ENCODE measurements around the gene TMEM178B. TPM values are rescaled to one million over a fixed set of nuclear protein-coding genes. Genes with fewer than 3 reads are reported as not detected.

TMEM178B gene
- total RNA-seq, 1 donor from 2014 or later: 49.8 TPM

DNA sequence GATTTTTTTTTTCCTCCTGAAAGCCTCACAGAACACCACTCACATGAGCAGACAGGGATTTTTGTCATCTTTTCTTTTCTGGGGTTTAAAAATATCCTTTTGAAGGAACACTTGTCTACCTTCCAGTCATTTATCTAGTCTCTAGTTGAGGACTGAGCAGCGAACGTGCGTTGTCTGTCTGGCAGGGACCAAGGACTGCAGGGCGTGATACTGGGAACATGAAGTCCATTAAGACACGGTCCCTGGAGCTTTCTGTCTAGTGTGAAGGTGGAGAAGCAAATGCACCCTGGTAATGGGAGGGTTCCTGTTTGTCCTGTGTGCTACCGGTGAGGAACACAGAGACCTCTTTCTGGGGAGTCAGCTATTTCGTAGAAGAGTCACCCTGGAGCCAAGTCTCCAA is 207.4 kb downstream of the TMEM178B start:
- Mint-ChIP-seq H3K9me3 (ENCODE audit: unreplicated experiment) (peaks cover 3% of the 10 kb centered on the region), H3K4me3 (ENCODE audit: unreplicated experiment) (peak overlapping the region; percentile 39), H3K36me3 (ENCODE audit: unreplicated experiment) (no peaks in the 10 kb centered on the region), H3K4me1 (ENCODE audit: low read depth, unreplicated experiment) (peaks cover 19% of the 10 kb centered on the region), H3K27me3 (ENCODE audit: unreplicated experiment) (peaks cover 3% of the 10 kb centered on the region), H3K27ac (ENCODE audit: unreplicated experiment) (no peak overlapping the region)
- TF ChIP-seq CTCF (IDR thresholded peaks at IDR 0.05; ENCODE audit: partially characterized antibody, unreplicated experiment): no peak
- DNase-seq: no peak

DNA sequence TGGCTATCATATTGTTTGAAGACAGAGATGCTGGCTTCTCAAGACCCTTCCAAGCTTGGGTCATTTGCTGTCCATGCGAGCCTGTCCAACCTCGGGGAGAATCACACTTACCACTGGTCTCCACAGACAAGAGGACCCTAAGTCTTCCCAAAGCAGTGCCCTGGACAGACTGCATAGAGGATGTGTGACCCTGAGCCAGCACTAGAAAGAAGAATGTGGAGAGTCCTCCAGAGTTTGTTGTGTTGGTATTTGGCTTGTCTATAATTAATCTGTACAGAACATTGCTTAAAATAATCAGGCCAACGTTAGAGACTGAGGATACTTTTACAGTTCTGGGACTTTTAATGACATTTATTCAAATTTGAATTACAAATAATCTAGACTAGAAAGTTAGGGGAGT is 212.7 kb downstream of the TMEM178B start:
- DNase-seq: no peak
- peaks cover 10% of the 10 kb centered on the region for H3K27me3 Mint-ChIP-seq (ENCODE audit: unreplicated experiment)
- H3K9me3 Mint-ChIP-seq (ENCODE audit: unreplicated experiment): peaks cover 5% of the 10 kb centered on the region
- no peaks in the 10 kb centered on the region for H3K36me3 Mint-ChIP-seq (ENCODE audit: unreplicated experiment)
- H3K4me1 Mint-ChIP-seq (ENCODE audit: low read depth, unreplicated experiment): peaks cover 17% of the 10 kb centered on the region
- H3K4me3 Mint-ChIP-seq (ENCODE audit: unreplicated experiment): no peak overlapping the region
- no peak for TF ChIP-seq CTCF (IDR thresholded peaks at IDR 0.05; ENCODE audit: partially characterized antibody, unreplicated experiment)
- H3K27ac Mint-ChIP-seq (ENCODE audit: unreplicated experiment): no peak overlapping the region

DNA sequence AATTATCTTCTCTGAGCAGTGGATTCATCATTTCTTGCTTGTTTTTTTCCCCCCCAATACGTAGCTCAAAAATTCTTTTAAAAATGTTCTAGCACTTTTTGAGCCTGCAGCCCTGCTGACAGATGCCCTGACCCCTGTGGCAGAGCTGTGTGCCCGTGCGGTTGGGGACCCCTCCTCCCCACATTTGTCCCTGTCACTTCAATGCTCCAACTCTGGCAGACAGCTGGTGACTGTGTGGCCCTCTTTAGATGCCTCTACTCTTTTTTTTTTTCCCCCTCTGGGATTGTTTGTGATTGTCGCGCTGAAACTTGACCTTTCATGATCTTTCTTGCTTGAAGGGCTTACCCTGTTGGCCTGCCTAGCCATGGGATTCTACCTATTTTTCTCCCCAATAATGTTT is 214.1 kb downstream of the TMEM178B start:
- Mint-ChIP-seq H3K9me3 (ENCODE audit: unreplicated experiment) (peaks cover 3% of the 10 kb centered on the region), H3K27ac (ENCODE audit: unreplicated experiment) (no peak overlapping the region), H3K27me3 (ENCODE audit: unreplicated experiment) (peaks cover 7% of the 10 kb centered on the region), H3K4me1 (ENCODE audit: low read depth, unreplicated experiment) (peaks cover 12% of the 10 kb centered on the region), H3K36me3 (ENCODE audit: unreplicated experiment) (no peaks in the 10 kb centered on the region), H3K4me3 (ENCODE audit: unreplicated experiment) (no peak overlapping the region)
- DNase-seq: no peak
- TF ChIP-seq CTCF (IDR thresholded peaks at IDR 0.05; ENCODE audit: partially characterized antibody, unreplicated experiment): no peak

- Mint-ChIP-seq H3K36me3 (ENCODE audit: unreplicated experiment) (no peaks in the 10 kb centered on the region), H3K4me3 (ENCODE audit: unreplicated experiment) (no peak overlapping the region), H3K27ac (ENCODE audit: unreplicated experiment) (peak overlapping the region; percentile 59), H3K4me1 (ENCODE audit: low read depth, unreplicated experiment) (peaks cover 14% of the 10 kb centered on the region), H3K27me3 (ENCODE audit: unreplicated experiment) (peaks cover 7% of the 10 kb centered on the region), H3K9me3 (ENCODE audit: unreplicated experiment) (peaks cover 3% of the 10 kb centered on the region)
- no peak for DNase-seq
- no peak for TF ChIP-seq CTCF (IDR thresholded peaks at IDR 0.05; ENCODE audit: partially characterized antibody, unreplicated experiment)
Observed at GRCh38 chr7:141288626-141289025, 214.8 kb downstream of the TMEM178B start.

DNA sequence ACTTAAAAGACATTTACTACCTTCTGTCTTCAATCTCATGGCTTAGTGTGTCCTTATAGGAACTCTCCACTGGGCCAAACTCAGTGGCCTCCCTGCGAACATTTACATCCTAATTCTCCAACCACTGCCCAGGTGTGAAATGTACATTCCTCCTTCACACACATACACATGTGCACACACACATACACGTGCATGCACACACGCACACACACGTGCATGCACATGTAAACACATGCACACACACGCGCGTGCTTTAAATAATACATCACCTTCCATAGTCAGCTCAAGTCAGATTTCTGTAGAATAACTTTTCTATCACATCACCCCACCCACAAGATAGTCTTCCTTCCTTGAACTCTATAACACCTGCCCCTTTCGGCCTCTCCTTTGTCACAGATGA is 216.5 kb downstream of the TMEM178B start:
- TF ChIP-seq CTCF (IDR thresholded peaks at IDR 0.05; ENCODE audit: partially characterized antibody, unreplicated experiment): no peak
- no peaks in the 10 kb centered on the region for H3K36me3 Mint-ChIP-seq (ENCODE audit: unreplicated experiment)
- H3K9me3 Mint-ChIP-seq (ENCODE audit: unreplicated experiment): peaks cover 3% of the 10 kb centered on the region
- no peak overlapping the region for H3K4me3 Mint-ChIP-seq (ENCODE audit: unreplicated experiment)
- no peak for DNase-seq
- H3K27ac Mint-ChIP-seq (ENCODE audit: unreplicated experiment): no peak overlapping the region
- peaks cover 7% of the 10 kb centered on the region for H3K27me3 Mint-ChIP-seq (ENCODE audit: unreplicated experiment)
- H3K4me1 Mint-ChIP-seq (ENCODE audit: low read depth, unreplicated experiment): peaks cover 20% of the 10 kb centered on the region

All from glutamatergic neuron (in vitro differentiated cells).